IPS-NIHi7 (cell line): Measurements from ENCODE around the gene TBC1D30.
"Not testable (repeated sequence)": the region's sequence is repeated elsewhere in the genome, so short reads cannot be mapped to it uniquely, and the experiment has no call there.

Experiments
- DNase-seq: peaks from one replicate; pipeline ENCODE4 v3.0.0; 2012; ENCODE audit warnings: mixed read lengths; ENCODE audit errors: extremely low spot score

TBC1D30 gene

DNA sequence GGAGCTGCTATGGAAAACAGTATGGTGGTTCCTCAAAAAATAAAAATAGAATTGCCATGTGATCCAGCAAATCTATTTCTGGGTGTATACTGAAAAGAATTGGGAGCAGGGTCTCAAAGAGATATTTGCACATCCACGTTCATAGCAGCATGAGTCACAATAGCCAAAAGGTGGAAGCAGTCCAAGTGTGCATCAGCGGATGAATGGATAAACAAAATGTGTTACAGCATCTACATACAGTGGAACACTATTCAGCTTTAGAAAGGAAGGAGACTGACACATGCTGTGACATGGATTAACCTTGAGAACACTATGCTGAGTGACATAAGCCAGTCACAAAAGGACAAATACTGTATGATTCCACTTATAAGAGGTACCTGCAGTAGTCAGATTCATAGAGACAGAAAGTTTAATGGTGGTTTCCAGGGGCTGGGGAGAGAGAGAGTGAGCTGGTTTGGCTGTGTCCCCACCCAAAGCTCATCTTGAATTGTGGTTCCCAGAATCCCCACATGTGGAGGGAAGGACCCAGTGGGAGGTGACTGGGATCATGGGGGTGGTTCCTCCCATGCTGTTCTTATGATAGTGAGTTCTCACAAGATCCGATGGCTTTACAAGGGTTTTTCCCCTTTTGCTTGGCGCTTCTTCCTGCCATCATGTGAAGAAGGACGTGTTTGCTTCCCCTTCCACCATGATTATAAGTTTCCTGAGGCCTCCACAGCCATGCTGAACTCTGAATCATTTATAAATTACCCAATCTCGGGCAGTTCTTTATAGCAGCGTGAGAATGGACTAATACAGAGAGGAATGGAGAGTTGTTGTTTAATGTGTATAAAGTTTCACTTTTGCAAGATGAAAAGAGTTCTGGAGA is 17.6 kb upstream of the TBC1D30 start:
- no peak for DNase-seq

DNA sequence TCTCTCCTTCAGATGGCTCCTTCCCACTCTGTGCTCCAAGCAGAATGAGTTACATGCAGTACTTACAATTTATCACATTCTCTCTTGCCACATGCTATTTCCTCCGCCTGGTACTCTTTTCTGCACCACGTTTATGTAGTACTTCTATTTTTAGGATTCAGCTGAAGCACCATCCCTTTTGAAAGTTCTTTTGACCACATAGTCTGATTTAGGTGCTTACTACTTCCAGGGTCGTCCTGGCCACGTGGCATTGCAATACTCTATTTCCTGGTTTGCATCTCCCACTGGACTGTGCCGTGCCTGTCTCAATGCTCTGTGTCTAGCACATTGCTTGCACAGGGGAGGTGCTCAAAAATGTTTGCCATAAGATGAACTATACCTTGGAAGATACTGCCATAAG is 16.3 kb upstream of the TBC1D30 start:
- DNase-seq, result no peak

DNA sequence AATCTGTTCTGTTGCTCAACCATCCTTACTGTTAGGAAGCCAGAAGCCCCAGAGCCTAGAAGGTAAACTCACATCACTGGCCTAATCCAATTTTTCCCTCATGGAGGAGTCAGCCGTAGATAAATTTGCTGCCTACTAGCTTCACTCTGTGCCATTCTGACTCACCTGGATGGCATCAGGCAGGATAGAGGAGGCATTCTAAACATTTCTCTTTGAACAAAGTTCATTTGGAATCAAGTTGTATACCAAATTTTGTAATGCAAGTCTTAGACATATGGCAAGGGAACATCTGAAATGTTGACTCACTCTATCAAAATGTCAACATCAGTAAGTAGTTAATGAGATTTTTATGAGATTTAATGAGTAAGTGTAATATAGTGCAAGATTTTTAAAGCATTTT is 13.6 kb upstream of the TBC1D30 start:
- no peak for DNase-seq

DNA sequence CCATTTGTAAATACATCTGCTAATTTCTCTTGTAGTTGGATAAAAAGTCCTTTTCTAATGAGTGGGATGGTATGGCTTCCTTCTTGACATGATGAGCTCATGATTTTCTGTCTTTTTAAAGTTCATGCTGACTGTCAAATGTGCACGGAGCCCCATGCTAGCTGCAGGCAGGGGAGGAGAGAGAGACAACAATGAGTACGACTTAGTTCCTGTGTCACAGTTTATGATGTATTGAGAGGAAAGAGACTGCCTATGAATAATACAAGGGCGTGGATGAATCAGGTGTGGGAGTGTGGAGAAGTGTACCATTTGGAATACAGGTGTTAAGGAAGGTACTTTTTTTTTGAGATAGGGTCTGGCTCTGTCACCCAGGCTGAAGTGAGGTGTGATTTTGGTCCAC is 10.7 kb upstream of the TBC1D30 start:
- no peak for DNase-seq

DNA sequence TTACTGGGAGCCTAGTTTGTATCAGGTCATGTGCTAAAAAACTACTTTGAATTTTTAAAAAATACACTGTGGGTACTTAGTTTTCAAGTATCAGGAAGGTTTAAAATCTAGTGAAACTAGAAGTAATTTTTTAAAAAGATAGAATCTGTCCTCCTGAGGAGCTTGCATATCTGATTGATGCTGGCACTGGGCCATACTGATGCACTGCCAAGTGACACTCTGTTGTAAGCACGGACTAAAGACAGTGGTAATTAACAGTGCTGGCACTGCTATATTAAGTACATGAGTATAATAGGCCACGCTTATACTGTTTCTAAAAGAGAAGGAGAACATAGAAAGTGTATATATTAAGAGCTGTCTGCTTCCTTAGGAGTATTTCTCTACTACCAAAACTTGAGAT is 10.0 kb upstream of the TBC1D30 start:
- no peak for DNase-seq

DNA sequence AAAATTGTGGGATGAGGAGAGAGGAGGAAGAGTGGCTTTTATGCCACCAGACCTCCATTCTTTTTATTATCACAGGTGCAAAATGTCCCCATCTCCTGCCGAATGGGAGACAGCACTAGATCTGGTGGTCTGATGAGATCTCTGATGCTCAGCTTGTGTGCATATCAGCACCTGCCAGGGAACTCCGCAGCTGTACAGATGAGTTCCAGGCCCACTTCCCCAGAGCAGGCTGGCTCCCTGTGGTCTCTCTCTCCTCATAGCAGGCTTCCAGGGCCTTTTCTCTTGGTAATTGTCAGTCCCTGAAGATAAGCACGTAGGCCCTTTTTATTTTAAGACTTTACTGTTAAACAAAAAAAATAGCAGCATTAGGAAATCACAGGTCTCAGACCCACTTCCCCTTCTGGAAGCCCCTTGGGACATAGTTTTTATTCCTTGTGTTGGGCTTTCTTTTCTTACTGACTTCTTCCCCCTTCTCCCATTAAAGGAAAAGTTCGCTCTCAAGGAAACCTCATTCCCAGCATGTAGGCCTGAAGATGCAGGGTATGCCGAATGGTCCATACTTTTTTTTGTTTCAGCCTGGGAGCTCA is 4.5 kb upstream of the TBC1D30 start:
- no peak for DNase-seq

DNA sequence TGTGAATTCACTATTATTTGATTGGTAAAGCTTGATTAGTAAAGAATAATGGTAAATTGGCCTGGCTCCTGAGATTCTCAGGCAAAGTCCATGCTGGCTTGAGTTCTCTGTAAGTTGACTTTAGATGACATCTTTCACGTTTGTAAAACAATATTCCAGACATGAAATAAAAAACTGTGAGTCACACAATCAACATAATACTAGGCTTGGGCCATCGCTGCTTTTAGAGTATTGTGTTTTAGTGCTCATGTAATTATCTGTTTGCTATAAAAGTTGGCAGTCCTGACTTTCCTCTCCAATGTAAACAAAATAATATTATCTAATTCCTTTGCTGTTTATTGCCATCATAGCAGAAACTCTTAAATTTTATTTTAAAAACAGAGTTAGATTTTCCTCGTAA is 3.9 kb upstream of the TBC1D30 start:
- no peak for DNase-seq

DNA sequence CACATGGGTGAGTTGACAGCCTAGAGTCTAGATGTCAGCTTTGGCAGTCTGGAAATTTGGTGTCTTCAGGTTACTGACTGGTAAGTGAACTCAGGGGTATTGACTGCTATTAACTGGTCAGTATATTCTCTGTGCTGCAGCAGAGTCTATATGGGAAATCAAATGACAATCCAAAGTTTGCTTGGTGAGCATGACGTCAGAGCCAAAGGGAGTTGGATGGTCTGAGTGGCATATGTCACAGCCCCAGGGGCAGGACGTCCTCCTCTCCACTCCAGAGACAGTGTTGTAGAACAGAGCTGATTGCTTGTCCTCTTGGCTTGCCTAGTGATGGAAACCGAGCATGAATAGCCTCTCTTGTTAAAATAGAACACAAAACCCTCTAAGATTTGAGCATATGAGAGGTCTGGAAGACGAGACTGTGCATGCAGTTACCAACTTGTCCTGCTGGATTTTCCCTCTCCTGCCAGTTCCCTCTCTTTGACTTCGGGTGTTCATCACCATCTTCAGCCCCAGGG is 3.3 kb upstream of the TBC1D30 start:
- DNase-seq, result no peak

DNA sequence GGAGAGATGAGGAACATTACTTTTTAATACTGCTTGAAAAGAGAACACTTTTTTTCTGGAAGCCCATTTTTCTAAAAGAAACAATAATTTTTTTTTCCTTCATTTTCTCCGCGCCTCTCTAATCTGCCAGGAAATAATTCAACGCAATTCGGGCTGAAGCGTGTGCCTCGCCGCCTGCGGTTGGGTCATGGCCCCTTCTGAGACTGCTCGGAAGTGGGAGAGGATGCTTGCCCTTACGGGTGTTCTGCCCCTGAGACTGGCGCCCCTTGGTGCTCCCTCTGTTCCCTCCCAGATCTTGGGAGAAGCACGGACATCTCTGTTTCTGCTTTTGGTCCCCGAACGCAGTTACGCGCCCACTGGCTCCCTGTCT is 332 bp upstream of the TBC1D30 start:
- no peak for DNase-seq

DNA sequence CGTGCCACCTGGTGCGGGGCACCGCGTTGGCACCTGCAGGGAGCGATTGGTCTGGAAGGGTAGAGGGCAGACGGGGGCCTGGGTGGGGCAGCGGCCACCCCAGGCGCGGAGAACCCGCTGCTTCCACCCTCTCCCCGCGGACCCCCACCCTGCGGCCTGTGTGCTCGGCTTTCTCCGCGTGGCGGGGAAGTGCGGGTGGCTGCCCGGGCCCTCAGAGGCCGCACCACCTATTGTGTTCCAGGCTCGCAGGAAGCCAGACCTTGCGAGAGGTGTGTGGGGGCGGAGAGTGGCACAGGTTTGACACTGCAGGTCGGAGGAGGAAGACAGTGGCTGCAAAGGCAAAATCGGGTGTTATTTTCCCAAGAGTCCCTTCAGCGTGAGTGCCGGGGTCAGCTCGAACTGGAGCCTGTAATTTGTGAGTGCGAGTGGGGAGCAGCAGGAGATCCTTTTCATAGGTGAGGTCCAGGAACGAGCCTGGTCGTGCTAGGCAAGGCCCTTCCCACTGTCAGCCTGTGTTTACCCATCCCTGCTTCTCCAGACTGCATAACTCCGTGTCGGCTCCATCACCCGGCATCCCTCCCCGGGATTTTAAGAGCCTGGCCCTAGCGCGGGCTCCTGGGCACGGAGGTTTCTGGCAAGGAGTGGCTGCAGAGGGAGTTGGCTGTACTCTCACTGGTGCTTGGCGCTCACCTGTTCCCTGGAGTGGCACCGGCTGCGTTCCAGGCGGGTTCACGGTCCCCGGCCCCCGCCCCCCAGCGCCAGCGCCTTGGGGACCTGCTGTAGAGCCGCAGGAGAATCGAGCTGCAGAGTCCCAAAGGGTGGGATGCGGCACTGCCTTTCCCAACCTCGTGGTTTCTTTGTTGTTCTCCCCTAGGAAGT is 935 bp downstream of the TBC1D30 start:
- peak; percentile 32 for DNase-seq

DNA sequence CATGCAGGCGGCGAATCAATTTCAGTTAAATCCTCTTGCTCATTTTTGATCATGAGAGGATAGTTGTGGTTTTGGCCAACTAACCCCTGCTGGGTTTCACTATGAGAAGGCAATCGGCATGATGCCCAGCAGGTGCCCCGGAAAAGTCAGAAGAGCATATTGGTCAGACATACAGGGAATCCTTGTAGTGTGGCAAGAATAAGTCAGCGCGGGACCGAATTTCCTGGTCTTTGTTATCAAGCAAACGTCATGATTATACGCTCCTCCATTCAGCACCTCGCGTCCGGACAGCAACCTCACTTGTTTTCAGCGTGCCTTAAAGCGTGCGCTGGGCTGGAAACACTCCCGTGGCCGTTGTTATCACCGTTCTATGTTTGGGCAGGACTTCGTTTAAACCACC is 1.8 kb downstream of the TBC1D30 start:
- DNase-seq, result peak; percentile 77

DNA sequence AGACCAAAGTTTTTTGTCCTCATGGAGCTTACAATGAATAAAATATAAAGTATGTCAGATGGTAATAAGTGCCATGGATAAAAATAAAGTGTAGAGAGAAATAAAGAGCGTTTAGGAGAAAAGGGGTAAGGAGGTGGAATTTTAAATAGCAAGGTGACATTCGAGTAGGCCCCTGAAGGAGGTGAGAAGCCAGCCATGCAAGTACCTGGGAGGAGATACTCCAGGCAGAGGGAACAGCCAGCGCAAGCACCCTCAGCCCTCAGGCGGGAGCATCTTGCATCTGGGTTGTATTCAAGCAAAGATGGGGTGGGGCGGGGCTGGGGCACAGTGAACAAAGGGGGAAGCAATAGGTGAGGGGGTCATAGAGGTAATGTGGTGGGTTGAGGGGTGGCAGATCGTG is 4.3 kb downstream of the TBC1D30 start:
- no peak for DNase-seq

DNA sequence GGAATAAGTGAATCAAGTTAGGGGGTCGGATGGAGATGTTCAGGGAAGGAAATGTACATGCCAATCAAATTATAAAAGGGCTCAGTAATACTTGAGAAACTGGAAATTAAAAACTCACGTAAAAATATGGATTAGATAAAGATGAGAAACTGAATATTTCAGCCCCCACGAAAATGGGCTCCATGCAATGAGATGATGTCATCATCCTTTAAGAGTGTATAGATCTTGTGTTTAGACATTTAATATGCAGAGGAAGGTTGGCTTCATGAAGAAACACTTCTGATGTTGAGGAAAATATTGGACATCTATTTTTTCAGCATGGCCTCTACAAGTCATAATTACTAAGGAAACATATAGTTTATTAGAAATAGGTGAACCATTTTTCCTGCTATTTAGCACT is 9.5 kb downstream of the TBC1D30 start:
- DNase-seq, result no peak

DNA sequence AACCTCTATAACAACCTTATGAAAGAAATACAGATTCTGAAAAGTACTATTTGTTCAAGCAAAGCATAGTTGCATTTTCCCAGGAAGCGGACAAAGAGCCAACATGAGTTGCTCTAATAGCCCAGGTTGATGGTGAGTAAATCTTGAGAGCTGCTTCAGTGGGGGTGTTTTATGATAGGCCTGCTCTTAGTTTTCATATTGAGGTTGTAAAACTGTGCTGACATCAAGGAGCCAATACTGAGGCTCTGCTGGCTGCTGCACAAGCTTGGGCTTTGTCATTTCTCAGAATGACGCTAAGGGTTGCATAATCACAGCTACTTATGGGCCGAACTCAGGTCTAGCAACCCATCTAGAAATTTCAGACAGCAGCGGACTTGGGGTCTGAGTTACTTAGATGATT is 11.5 kb downstream of the TBC1D30 start:
- no peak for DNase-seq

DNA sequence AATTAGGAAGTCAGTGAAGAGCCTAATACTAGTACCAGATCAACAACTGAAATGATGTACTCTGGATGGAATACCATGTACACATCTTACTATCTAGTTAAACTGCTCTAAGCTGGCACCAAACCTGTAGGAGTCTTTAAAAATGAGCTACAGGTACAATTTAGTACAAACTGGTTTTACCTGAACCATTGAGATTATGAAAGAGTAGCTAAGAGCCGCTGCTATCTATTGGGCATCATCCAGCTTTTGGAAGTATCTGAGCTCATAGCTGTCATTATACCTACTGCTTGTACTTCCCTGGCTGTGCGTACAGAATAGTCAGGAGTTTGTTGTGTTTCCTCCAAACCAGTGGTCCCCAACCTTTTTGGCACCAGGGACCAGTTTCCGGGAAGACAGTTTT is 12.4 kb downstream of the TBC1D30 start:
- no peak for DNase-seq

DNA sequence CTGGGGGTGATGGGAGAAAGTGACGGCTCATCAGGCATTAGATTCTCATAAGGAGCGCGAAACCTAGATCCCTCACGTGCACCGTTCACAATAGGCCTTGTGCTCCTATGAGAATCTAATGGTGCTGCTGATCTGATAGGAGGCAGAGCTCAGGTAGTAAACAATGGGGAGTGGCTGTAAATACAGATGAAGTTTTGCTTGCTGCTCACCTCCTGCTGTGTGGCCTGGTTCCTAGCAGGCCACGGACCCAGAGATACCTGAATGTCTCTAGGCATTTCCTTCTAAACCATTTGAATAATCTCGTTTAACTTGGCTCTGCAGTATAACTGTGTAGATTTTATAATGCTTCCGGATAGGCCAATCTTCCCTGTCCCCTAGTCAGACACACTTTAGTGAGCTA is 13.0 kb downstream of the TBC1D30 start:
- DNase-seq, result no peak

DNA sequence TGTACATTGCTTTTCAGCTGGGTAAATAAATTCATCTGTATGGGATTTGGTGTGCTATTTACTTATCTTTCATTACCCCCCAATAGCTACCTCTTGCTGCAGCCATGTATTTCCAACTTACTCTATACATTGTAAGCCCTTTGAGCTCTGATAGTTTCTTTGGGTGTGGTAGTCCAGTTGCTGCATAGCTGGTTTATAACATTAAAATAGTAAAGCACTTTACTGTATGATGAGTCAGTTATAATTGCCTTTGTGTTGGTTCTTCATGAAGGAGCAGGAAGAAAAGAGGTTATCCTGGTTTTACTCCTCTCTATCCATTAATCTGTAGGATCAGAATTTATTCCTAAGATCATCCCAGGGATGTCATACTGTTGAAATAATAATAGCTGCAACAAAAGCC is 15.7 kb downstream of the TBC1D30 start:
- DNase-seq, result no peak

DNA sequence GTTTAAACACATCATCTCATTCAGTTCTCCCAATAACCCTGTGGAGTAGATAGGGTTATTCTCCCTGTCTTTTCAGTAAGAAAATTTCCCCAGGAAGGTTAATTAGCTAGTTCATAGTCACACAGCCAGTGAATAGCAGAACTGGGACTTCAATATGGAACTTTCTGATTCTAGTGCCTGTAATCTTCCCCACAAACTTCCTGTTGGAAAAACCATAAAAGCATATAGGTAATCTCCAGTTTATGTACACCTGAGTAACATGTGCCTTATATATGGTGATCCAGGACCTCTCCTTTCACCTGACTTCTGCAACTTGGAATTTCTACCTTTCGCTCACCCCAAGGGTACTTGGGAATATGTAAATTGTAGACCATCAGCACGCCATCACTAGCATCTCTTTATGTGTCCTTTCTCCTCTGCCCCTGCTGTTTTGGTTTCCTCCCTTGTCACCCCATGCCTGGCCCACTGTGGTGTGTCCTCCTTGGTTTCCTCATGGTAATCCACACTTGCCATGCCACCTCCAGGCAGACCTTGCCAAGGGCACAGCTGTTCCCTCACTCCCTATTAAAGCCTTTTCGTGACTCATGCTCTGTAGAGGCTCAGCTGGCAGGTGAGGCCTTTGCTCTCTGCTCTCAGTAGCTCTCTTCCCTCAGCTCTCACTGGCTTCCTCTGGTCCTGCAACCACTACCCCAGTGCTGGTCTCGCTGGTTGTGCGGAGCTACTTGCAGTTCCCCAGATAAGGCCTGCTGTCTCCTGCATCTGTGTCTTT is 16.7 kb downstream of the TBC1D30 start:
- no peak for DNase-seq

DNA sequence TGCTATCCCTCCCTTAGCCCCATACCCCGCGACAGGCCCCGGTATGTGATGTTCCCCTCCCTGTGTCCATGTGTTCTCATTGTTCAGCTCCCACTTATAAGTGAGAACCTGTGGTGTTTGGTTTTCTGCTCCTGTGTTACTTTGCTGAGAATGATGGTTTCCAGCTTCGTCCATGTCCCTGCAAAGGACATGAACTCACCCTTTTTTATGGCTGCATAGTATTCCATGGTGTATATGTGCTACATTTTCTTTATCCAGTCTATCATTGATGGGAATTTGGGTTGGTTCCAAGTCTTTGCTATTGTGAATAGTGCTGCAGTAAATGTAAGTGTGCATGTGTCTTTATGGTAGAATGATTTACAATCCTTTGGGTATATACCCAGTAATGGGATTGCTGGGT is 24.0 kb downstream of the TBC1D30 start:
- not testable (repeated sequence) for DNase-seq

DNA sequence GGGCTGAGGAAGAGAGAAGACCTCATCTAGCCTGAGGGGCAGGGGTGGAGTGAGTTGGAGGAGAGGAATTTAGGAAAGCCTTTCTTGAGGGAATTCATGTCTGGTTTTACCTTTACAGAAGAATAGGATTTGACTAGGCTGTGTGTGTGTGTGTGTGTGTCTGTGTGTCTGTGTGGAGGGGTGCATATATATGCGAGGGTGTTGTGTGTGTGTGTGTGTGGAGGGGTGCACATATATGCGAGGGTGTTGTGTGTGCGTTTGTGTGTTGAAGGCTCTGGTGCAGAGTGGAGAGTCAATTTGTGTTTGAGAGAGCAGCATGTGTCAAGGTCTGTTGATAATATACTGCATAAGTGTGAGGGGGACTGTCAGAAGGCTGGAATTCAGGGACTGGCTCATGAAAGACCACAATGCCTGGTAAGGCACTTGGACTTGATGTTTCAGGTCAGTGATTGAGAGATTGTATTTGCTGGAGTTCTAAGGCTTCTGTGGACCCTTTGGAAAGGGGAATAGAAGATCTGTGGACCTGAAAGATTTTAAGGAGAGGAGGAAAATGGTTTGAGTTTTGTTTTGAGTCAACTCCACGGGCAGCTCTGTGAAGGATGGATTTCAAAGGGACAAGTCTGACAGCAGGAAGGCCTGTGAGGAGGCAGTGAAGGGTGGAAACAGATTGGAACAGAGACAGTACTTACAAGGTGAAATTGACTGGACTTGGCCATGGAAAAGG is 34.6 kb downstream of the TBC1D30 start:
- no peak for DNase-seq

DNA sequence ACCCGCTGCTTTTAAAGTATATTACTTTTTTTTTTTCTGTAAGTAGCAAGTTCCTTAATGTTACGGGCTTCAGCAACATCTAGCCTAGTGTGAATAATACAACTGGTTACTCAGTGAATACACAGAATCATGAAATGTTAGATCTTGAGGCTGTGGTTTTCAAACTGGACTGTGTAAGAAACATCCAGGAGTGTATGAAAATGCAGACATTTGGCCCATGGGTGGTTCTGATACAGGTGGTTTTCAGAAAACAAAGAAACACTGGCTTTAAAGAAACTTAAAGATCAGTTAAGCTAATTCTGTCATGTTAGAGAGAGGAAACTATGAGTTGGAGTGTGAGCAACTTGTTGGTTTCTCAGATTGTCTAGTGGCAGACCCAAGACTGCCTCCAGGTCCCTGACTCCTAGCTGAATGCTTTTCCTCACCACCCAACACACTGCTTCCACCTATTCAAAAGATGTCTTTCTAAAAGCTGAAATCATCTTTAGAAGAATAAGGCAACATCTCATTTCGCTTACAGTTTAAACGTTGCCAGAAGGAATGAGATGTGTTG is 36.1 kb downstream of the TBC1D30 start:
- no peak for DNase-seq
